GM18511 (cell line): ENCODE measurements around the gene PFAS.

Experiments used
- ATAC-seq: cut with Tn5 transposase; IDR thresholded peaks from one replicate; pipeline ENCODE4 v1.9.1; 2021; ENCODE audit warnings: mild to moderate bottlenecking, moderate library complexity; ENCODE audit not compliant: unreplicated experiment

Gene PFAS

DNA sequence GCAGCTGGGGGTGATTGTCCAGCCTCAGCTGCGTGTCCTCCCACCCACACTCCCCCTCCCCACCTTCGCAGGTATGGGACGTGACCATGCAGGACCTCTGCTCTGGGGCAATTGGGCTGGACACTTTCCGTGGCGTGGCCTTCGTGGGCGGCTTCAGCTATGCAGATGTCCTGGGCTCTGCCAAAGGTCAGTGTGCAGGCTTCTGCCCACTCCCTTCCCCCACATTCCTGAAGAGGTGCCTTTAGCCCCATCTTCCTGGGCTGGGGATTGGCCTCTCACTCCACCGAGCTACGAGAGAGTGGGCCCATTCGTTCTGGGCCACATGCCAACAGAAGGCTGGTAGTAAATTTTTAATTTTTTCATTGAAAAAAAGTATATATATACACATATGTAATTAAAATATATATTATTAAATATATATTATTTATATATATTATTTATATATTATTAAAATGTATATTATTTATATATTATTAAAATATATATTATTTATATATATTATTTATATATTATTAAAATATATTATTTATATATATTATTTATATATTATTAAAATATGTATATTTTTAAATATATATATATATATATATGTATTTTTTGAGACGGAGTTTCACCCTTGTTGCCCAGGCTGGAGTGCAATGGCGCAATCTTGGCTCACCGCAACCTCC lies 18.5 kb downstream of the PFAS start:
- no peak for ATAC-seq

- ATAC-seq: no peak
These were observed 19.6 kb downstream of the PFAS start for GRCh38 chr17:8268550-8269298.

DNA sequence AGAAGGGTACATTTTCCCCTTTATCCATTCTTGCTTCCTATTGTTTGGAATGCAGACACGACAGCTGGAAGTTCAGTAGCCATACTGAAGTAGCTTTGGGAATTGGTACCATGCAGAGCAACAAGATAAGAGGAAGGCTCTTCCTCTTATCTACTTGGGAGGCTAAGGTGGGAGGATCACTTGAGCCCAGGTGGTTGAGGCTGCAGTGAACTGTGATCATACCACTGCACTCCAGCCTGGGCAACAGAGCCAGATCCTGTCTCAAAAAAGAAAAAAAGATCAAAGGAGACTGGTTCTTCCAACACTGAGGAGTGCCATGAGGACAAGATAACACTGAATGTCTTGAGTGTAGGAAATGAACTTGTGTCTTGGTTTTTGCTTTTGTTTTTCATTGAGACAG lies 23.3 kb downstream of the PFAS start:
- no peak for ATAC-seq

- ATAC-seq: no peak
These were observed 24.9 kb downstream of the PFAS start for GRCh38 chr17:8273884-8274444.

- ATAC-seq: no peak
These were observed 25.7 kb downstream of the PFAS start for GRCh38 chr17:8274816-8275215.

DNA sequence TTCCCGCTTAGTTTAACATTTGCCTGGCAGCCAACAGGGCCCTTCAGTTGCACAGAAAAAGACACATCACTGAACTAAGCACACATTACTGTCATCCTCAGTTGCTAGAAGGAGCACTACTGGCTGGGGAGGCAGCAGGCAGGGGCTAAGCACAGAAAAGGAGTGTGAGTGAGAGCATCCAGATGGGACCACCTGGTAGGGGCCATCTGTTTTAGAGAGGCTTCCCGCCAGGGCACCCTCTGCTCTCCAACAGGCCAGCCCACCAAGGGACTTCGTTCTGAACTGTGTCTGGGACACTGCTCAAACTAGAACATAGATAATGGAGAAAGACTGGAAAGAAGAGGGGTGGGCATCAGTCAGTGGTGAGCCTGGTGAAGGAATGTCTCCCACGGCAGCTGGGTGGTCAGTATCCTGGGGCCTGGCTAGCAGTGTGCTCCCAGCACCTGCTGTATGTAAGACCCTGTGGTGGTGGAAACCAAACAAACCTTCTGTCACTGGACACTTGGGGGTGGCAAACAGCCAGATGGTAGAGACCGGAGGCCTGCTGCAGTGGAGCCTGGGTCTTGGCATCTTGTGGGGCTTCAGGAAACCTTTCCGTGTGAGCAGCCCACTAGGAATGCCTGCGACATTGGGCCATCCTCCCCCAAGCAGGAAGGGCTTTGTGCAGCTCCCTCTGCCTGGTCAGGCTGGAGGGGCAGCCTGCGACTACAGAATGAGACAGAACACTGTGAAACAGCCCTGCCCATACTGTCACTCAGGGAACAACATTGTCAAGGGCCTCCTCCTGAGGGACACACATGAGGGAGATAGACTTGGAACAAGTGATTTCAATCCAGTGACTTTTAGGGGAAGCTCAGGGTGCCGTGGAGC lies 26.6 kb downstream of the PFAS start:
- ATAC-seq: no peak

DNA sequence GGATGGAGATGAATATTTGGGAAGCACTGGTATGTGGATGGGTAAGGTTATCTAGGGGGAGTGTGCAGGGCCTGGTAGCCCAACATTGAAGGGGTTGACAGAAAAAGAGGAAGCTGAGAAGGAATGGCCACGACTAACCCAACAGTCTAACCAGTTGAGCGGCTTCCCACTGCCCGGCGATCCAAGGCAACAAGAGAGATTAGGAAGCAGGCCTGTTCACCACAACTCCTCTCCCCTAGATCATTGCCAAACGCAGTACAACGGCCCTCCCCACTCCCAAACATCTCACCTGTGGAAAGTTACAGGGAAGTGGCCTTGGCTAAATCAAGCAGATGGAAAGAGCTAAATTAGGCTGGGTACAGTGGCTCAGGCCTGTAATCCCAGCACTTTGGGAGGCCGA lies 28.2 kb downstream of the PFAS start:
- ATAC-seq: no peak

DNA sequence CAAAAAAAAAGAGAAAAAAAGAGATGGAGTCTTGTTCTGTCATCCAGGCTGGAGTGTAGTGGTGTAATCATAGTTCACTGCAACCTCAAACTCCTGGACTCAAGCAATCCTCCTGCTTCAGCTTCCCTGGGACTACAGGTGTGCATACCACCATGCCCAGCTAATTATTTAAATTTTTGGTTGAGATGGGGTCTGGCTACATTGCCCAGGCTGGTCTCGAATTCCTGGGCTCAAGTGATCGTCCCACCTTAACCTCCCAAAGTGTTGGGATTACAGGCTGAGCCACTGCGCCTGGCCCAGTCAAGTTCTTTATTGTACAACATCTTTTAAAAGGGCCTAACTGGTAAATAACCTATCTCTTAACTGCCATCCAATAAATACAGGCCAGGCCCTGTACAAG lies 33.3 kb downstream of the PFAS start:
- no peak for ATAC-seq

- ATAC-seq: no peak
These were observed 34.3 kb downstream of the PFAS start for GRCh38 chr17:8283356-8283755.

DNA sequence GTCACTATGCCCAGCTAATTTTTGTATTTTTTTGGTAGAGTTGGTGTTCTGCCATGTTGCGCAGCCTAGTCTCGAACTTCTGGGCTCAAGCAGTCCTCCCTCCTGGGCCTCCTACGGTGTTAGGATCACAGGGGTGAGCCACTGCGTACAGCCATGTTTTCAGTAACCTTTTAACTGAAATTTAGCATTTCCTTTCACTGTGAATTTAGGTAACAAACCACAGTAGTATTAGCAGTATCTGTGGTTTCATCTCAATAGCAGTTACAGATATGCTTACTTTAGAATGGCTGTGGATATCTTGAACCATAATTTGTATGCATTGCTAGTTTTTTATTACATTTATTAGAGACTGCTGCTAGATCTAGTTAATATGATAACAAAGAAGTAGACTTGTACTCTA lies 35.0 kb downstream of the PFAS start:
- no peak for ATAC-seq

- no peak for ATAC-seq
These were observed 36.4 kb downstream of the PFAS start for GRCh38 chr17:8285270-8286181.

DNA sequence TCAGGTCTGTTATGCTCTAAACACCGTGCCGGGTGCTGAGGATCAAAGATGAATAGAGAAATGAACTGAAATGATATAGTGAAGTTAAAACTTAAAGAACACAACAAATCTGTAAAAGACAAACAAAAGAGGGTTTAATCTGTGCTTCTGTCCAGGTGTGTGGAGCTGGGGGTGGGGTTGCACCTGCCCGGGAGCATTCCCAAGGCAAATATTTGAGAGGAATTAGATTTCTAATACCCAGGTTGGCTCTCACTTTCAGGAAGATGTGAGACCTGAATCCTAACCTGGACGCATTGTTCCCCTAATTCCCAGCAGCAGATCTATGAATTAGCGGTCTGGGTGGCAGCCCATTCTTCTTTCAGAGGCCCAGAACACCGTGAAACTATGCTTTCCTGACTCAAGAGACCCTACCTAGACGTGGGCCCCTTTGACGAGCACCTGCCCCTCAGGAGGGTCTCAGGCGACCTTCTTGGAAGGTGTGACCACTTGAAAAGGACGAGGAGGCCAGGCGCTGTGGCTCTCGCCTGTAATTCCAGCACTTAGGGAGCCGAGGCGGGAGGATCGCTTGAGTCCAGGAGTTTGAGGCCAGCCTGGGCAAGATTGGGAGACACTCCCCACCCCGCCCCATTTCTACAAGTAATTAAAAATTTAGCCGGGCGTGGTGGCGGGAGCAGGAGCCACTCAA lies 38.7 kb downstream of the PFAS start:
- ATAC-seq: no peak

GRCh38 chr17:8288336-8289102 lies 39.4 kb downstream of the PFAS start, which contains the start of gene RANGRF:
RANGRF (plus strand) TSS chr17:8288670; CDS start chr17:8288789, 119 bp downstream.
- ATAC-seq: peak; percentile 93

DNA sequence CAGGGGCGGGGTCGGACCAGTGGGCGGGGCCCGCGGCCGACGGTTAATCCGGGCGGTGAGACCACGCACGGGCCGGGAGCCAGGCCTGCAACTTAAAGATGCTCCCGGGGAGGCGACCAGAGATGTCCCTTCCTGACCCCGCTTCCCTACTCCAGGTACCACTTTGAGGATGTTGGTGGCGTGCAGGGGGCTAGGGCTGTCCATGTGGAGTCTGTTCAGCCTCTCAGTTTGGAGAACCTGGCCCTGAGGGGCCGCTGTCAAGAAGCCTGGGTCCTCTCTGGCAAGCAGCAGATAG lies 40.0 kb downstream of the PFAS start:
- ATAC-seq: peak; percentile 78

DNA sequence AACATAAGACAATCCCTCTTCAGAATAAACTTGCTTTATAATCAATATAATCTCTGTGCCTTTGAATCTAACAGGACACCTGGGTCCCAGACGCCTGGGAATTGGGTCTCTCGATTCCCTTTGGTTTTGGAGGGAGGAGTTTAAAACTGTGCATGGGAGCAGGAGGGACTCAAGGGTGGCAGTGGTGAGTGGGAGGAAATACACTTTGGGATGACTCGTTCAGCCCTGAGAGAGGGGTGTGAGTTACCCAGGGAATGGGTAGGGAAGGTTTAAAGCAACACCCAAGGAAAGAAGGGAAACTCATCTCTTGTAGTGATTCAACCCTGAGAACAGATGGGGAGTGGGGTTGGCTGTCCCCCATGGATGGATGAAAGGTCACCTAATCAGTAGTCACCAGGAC lies 41.0 kb downstream of the PFAS start:
- no peak for ATAC-seq

DNA sequence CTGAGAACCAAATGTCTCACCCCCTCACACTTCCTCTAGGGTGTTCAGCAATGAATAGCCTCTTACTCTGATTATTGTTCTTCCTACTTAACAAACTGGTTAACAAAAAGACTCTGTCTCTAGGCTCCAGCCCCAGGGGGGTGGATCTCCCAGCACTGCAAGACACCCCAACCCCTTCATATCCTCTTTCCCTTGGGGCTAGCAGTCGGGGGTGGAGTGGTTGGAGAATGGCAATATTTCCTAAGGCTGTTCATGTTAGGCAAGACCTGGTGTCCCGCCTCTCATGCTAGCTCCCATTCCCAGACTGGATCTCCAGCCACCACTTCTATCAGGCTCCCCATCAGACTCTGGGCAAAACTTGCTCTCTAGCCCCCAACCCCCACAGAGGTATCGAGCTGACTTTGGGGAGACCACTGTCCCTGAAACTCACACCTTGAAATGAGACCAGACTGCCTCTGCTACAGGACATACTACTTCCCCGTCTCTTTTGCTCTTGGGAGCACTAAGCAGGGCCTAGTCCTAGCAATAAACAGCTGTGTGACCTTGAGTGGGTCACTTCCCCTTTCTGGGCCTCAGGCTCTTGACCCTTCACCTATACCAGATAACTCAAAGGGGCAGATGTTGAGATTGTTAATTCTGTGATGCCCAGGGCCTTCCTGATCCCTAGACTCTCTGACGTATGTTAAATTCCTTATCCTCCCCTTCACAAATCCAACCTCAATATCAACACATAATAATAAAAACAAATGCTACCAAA lies 43.7 kb downstream of the PFAS start:
- ATAC-seq: no peak

DNA sequence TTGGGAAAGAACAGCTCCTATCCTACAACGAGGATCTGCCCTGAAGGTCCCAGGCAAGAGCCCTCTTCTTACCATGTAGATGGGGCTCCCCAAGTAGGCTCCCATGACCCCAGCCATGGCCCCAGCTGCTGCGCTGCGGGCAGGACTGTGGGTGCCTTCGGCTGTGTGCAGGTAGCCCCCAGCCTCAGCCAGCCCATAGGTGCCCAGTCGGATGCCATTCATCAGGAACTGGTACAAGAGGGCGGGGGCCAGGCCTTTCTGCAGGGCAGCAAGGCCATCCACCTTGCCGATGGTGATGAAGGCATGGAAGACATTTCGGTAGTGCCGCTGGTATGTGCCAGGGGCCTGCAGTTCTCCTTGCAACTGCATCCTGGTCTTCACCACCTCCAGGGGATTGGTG lies 45.3 kb downstream of the PFAS start:
- ATAC-seq: no peak

GRCh38 chr17:8294814-8295316 lies 45.8 kb downstream of the PFAS start:
- no peak for ATAC-seq
